Thyroid gland (tissue), 4 donors: ENCODE measurements around the gene LARGE1. TPM values are rescaled to one million over a fixed set of nuclear protein-coding genes. Genes with fewer than 3 reads are reported as not detected.

ENCODE experiments used
- DNase-seq, 2 donors: peaks; one replicate each; pipeline ENCODE4 v3.0.0-alpha.2; 2019
- H3K27ac ChIP-seq, 3 donors: fragments of 200-600 bp; sonication (generic); 1 replicate in 2 of 3; 2 replicates in 1 of 3; pipeline ENCODE4 v1.5.1; 2016 to 2019; ENCODE audit warnings: mild to moderate bottlenecking in 1 of 3, moderate library complexity in 1 of 3
- H3K27me3 ChIP-seq: fragments of 200-600 bp; sonication (generic); one replicate; pipeline ENCODE4 v1.5.1; 2019
- H3K36me3 ChIP-seq, 2 donors: fragments of 200-600 bp; sonication (generic); one replicate each; pipeline ENCODE4 v1.5.1; 2016 to 2019
- H3K4me1 ChIP-seq, 2 donors: fragments of 200-600 bp; sonication (generic); one replicate each; pipeline ENCODE4 v1.5.1; 2017 to 2019
- H3K4me3 ChIP-seq, 3 donors: fragments of 200-600 bp; sonication (generic); replicated peaks in 1 of 3; 1 replicate in 2 of 3; 2 replicates in 1 of 3; pipeline ENCODE4 v1.5.1; 2016; ENCODE audit warnings: mild to moderate bottlenecking in 1 of 3
- H3K9me3 ChIP-seq: fragments of 200-600 bp; sonication (generic); one replicate; pipeline ENCODE4 v1.5.1; 2017
- POLR2A ChIP-seq, 2 donors: fragments of 450-650 bp; IDR thresholded peaks; one replicate each; pipeline ENCODE4 v1.6.1; 2017; ENCODE audit warnings: antibody characterized with exemption in 2 of 2, mild to moderate bottlenecking in 2 of 2, moderate library complexity in 1 of 2
- WGBS, 2 donors: methylation state at CpG; one replicate each; pipeline ENCODE4 v1.1.5; 2017; 5-methylcytosine and 5-hydroxymethylcytosine counted together
- intact Hi-C: fragments of 100-400 bp; cut with DNase I; formaldehyde crosslinking; loops from one replicate; pipeline ENCODE4 v1.15.1; 2023
- total RNA-seq, 4 donors: library from RNA; depleted of rRNA; stranded (reverse); fragments of >200 nt; gene quantifications; one replicate each; pipeline ENCODE4 v1.2.3, GENCODE V29; 2016
- TF ChIP-seq, protein P1 (sequence below), 6 experiments: fragments of 200-600 bp in 3 of 6; fragments of 450-650 bp in 3 of 6; sonication (generic) in 3 of 6; IDR thresholded peaks; one replicate each; pipeline ENCODE4 v1.5.1; 2016 to 2019; ENCODE audit warnings: antibody characterized with exemption in 6 of 6, mild to moderate bottlenecking in 2 of 6, inconsistent platforms in 1 of 6, moderate library complexity in 1 of 6

LARGE1 gene
- total RNA-seq, 4 donors from 2014 or later: 13.6 to 16.3 (median 15.1) TPM

DNA sequence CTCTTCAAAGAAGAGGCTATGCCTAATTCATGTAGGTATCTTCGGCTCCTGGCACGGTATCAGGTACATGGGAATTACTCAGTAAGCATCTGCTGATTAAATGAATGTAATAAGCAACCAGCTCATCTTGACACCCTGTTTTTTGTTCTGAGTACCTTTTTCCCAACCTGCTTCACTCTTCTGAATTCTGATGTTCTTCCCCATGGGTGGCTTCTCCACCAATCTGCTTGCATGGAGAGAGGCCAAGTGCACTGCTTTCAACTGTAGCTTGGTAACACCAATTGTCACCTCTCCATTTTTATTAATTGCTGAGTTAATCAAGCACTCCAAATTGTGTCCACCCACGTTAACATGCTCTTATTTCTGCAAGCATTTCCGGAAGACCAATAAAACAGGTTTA is 40.5 kb downstream of the LARGE1 start:
- H3K36me3 ChIP-seq: no peaks in the 10 kb centered on the region
- no peak for DNase-seq
- H3K9me3 ChIP-seq: no peaks in the 10 kb centered on the region
- H3K4me1 ChIP-seq: no peaks in the 10 kb centered on the region
- intact Hi-C loops: no loop called here
- no peak overlapping the region for H3K27ac ChIP-seq
- H3K4me3 ChIP-seq: no peak overlapping the region
- WGBS, 2 donors: 95 to 97% methylated on average over 4 of the region's 4 CpGs
- TF ChIP-seq POLR2A (IDR thresholded peaks at IDR 0.05): no peak
- TF ChIP-seq, protein P1, sequence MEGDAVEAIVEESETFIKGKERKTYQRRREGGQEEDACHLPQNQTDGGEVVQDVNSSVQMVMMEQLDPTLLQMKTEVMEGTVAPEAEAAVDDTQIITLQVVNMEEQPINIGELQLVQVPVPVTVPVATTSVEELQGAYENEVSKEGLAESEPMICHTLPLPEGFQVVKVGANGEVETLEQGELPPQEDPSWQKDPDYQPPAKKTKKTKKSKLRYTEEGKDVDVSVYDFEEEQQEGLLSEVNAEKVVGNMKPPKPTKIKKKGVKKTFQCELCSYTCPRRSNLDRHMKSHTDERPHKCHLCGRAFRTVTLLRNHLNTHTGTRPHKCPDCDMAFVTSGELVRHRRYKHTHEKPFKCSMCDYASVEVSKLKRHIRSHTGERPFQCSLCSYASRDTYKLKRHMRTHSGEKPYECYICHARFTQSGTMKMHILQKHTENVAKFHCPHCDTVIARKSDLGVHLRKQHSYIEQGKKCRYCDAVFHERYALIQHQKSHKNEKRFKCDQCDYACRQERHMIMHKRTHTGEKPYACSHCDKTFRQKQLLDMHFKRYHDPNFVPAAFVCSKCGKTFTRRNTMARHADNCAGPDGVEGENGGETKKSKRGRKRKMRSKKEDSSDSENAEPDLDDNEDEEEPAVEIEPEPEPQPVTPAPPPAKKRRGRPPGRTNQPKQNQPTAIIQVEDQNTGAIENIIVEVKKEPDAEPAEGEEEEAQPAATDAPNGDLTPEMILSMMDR (IDR thresholded peaks at IDR 0.05): no peak
- H3K27me3 ChIP-seq: no peaks in the 10 kb centered on the region

GRCh38 chr22:33875316-33875715 is 45.0 kb downstream of the LARGE1 start:
- no peak for DNase-seq
- no peaks in the 10 kb centered on the region for H3K27me3 ChIP-seq
- TF ChIP-seq POLR2A (IDR thresholded peaks at IDR 0.05): no peak
- TF ChIP-seq, protein P1 (IDR thresholded peaks at IDR 0.05): no peak
- H3K36me3 ChIP-seq: no peaks in the 10 kb centered on the region
- H3K9me3 ChIP-seq: no peaks in the 10 kb centered on the region
- H3K27ac ChIP-seq: no peak overlapping the region
- 90 to 93% methylated on average over 6 of the region's 6 CpGs for WGBS, 2 donors
- H3K4me1 ChIP-seq: no peaks in the 10 kb centered on the region
- no peak overlapping the region for H3K4me3 ChIP-seq
- intact Hi-C loops: no loop called here

DNA sequence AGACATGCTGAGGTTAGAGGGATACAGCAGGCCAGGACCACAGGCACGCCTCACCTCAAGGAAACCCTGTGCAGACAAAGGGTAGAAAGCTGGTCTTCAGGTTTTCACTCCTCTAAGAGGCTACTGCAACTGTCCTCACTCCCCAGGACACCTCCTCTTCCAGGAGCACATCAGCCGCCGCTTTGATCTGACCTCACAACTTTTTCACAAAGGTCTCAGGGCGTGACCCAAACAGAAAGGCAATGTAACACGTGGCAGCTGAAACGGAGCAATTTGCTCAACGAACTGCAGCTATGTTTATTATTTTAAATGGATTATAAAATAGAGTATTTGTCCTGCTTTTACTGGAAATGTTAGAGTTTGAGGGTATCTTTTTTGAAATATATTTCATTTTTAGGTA is 46.1 kb downstream of the LARGE1 start:
- intact Hi-C loops: no loop called here

DNA sequence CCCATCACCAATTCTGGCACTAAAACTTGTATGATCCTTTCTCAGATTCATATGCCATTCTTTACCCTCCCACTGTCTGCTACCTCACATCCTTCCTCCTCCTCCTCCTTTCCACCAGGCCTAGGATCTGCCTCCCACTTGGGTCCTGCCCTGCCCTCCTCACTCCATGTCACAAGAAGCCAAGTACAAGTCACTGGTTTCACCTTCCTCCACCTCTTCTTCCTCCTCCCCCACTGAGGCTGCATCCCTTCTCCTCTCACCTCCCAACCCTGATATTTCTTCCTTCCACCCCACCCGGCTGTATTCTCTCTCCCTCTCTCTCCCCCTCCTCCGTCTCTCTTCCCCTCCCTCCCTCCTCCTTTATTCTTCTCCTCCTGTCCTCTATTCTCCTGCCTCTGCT is 46.6 kb downstream of the LARGE1 start:
- H3K27me3 ChIP-seq: no peaks in the 10 kb centered on the region
- H3K4me1 ChIP-seq: no peaks in the 10 kb centered on the region
- TF ChIP-seq POLR2A (IDR thresholded peaks at IDR 0.05): no peak
- TF ChIP-seq, protein P1 (IDR thresholded peaks at IDR 0.05): no peak
- no peaks in the 10 kb centered on the region for H3K36me3 ChIP-seq
- intact Hi-C loops: no loop called here
- no peaks in the 10 kb centered on the region for H3K9me3 ChIP-seq
- H3K27ac ChIP-seq: no peak overlapping the region
- DNase-seq: no peak
- 87 to 96% methylated on average over 2 of the region's 2 CpGs for WGBS, 2 donors
- no peak overlapping the region for H3K4me3 ChIP-seq

More for the DNA sequence above, 46.1 kb downstream of the LARGE1 start:
- WGBS, 2 donors: 82 to 85% methylated on average over 7 of the region's 7 CpGs
- no peak for TF ChIP-seq POLR2A (IDR thresholded peaks at IDR 0.05)
- TF ChIP-seq, protein P1 (IDR thresholded peaks at IDR 0.05): no peak
- Histone ChIP-seq H3K4me1 (no peaks in the 10 kb centered on the region), H3K4me3 (no peak overlapping the region), H3K27me3 (no peaks in the 10 kb centered on the region), H3K9me3 (no peaks in the 10 kb centered on the region), H3K36me3 (no peaks in the 10 kb centered on the region), H3K27ac (no peak overlapping the region)
- no peak for DNase-seq

GRCh38 chr22:33873186-33873585 is 47.1 kb downstream of the LARGE1 start:
- intact Hi-C loops: no loop called here
- Histone ChIP-seq H3K4me3 (no peak overlapping the region), H3K36me3 (no peaks in the 10 kb centered on the region), H3K9me3 (no peaks in the 10 kb centered on the region), H3K27me3 (no peaks in the 10 kb centered on the region), H3K4me1 (no peaks in the 10 kb centered on the region), H3K27ac (no peak overlapping the region)
- no peak for TF ChIP-seq POLR2A (IDR thresholded peaks at IDR 0.05)
- TF ChIP-seq, protein P1 (IDR thresholded peaks at IDR 0.05): no peak
- no peak for DNase-seq
- 67 to 77% methylated on average over 13 to 14 of the region's 14 CpGs for WGBS, 2 donors
